Fibroblast of skin of right quadriceps (primary cell): ENCODE results near the gene SLC66A2.
A peak's percentile ranks its signal among the peaks of the same experiment; 100 is the strongest.

Source experiments
- DNase-seq: peaks from one replicate; pipeline ENCODE4 v3.0.0-alpha.2; 2013

The SLC66A2 gene

GRCh38 chr18:79970419-79971133 lies 19.1 kb upstream of the SLC66A2 start:
- DNase-seq: no peak

DNA sequence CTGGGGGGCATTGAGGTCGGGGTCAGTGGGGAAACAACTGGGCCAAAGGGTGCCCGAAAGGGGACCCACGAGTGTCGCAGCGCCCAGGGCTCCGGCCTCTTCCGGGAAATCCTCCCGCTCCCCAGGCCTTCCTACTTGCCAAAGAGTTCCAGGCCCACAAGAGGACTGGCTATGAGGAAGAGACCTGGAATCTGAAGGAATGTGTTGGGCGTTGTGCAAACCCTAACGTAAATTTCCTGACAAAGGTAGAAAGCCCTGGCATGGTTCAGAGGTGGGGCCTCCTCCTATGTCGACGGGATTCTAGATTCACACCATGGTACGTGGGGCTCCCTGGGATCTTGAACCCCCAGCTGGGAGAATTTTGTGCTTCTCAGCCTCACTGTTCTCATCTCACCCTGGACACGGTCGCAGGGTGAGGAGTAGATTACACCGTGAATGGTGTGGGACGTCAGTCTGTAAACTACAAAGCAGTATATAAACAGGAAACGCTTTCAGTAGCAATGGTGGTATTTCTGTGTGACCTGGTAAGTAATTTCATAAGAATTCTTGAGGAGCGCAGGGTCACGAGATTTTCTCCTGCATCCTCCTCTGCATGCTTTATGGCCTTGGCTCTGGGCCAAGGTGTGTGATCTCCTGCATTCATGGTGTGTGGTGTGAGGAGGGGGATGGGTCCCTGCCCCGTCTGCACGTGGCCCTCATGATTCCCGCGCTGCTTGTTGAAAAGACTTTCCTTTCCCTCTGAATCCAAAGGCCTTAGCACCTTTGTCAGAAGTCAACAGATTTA lies 13.9 kb upstream of the SLC66A2 start:
- DNase-seq: peak; percentile 80

DNA sequence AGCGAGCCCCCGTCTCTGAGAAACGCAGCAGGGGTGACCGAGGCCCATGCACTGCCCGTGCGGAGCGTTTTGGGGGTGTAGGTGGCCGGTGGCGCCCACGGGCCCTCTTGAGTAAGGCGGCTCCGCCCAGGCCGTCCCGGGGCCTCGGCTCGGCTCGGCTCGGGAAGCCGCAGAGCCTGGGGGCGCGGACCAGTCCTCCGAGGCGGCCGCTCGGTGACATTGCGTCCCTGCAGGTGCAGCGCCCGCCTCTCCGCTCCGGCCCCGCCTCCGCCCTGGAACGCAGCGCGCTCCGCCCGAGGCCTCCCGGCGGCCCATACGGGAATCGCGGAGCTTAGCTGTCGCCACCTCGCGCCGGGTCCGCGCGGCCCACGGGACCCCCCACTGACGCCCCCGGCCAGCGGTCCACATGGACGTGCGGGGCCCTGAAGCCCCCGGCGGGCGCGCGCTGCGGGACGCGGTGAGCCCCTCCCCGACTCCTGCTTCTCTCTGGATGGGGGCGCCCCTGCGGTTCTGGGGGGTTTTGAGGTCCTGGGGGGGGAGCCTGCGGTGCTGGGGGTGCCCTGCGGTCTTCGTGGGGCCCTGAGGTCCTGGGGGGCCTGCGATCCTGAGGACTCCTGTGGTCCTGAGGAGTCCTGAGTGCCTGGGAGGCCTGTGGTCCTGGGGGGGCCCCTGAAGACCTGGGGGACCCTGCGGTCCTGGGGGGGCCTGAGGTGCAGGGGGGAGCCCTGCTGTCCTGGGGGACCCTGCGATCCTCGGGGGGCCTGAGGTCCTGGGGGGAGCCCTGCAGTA lies 13.1 kb upstream of the SLC66A2 start, which contains the start of gene HSBP1L1:
Gene HSBP1L1, plus strand, starts transcription at position 314 of the 789 bp plus-strand sequence. Its CDS starts 93 bp downstream, at position 407.
- peak; percentile 26 for DNase-seq

- no peak for DNase-seq
Measured at GRCh38 chr18:79963658-79964329, 12.3 kb upstream of the SLC66A2 start.

GRCh38 chr18:79962835-79963657 lies 11.6 kb upstream of the SLC66A2 start:
- no peak for DNase-seq

- no peak for DNase-seq
Measured at GRCh38 chr18:79962311-79962710, 10.9 kb upstream of the SLC66A2 start.

DNA sequence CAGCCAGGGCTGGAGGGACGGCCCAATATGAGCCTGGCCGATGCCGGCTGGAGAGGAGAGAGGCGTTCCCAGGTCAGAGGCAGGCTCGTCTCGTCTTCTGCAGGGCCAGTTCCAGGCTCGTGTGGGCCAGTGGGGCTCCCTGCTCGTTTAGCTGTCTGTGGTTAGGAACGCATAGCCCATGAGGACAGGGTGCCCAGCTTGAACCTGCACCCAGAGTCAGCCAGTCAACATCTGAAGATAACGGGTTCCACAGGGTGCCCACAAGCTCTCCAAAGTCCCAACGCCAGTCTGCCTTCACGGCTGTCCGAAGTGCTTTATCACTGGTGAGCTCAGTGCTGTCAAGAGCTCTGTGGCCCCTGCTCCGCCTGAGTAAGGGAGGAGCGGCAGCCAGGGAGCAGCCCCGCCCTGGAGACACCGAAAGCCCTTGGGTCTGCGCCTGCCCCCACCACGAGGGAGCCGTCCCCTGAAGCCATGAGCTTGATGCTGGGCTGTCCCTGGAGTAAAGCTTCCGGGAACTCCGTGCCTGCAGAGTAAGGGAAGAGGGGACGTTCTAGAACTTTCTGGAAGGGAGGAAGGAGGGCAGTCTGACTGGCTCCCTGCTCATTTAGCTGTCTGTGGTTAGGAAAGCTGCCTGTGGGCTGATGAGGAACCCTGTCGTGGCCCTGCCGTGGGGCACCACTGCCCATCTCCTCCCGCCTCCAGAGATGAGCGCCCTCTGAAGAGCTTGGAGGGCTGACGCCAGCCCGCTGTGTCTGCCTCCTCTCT lies 10.3 kb upstream of the SLC66A2 start:
- DNase-seq: no peak

DNA sequence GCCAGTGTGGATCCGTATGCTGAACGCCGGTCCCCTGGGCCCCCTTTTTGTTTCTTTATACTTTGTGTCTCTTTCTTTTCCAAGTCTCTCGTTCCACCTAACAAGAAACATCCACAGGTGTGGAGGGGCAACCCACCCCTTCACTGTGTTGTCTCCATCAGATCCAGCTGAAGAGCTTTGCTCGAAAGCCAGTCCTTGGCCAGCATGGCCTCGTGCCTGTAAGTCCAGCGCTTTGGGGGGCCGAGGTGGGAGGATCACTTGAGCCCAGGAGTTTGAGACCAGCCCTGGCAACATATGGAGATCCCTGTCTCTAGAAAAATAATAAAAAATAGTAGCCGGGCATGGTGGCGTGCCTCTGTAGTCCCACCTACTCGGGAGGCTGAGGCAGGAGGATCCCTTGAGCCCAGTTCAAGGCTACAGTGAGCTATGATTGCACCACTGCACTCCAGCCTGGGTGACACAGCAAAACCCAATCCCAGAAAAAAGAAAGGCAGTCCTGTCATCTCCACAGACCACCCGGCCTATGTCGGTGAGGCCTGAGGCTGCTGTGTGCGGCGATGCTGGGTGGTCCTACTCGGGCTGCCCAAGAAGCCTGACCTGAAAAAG lies 9.6 kb upstream of the SLC66A2 start:
- no peak for DNase-seq

- DNase-seq: peak; percentile 44
Measured at GRCh38 chr18:79960161-79960801, 8.8 kb upstream of the SLC66A2 start.

DNA sequence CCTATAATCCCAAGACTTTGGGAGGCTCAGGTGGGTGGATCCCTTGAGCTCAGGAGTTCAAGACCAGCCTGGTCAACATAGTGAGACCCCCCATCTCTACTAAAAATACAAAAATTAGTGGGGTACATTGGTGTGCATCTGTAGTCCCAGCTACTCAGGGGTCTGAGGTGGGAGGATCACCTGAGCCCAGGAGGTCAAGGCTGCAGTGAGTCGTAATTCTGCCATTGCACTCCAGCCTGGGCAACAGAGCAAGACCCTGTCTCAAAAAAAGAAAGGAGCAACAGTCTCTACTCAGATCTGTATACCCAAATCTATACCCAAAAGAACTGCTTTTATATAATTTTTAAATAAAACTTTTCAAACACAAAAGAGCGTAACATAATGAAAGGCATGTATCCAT lies 7.5 kb upstream of the SLC66A2 start:
- no peak for DNase-seq

DNA sequence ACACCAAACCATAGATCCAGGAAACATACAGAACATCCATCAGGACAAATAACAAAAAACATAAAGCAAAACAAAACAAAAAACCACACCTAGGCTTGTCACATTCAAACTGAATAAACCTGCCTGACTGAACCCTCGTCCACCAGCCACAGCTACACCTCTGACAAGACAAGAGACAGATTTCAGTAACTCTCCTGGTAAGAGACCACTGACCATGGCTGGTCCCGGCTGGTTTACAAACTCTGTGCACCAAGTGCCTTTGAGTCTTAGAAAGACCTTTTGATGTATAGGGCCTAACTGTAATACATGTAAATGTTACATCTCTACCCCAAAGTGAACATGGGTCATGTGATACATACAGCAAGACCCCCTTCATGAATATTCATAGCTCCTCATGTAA lies 4.8 kb upstream of the SLC66A2 start:
- DNase-seq: no peak

- no peak for DNase-seq
Measured at GRCh38 chr18:79955302-79956075, 4.0 kb upstream of the SLC66A2 start.

- DNase-seq: no peak
Measured at GRCh38 chr18:79954791-79955190, 3.3 kb upstream of the SLC66A2 start.

GRCh38 chr18:79953971-79954651 lies 2.7 kb upstream of the SLC66A2 start:
- DNase-seq: no peak

DNA sequence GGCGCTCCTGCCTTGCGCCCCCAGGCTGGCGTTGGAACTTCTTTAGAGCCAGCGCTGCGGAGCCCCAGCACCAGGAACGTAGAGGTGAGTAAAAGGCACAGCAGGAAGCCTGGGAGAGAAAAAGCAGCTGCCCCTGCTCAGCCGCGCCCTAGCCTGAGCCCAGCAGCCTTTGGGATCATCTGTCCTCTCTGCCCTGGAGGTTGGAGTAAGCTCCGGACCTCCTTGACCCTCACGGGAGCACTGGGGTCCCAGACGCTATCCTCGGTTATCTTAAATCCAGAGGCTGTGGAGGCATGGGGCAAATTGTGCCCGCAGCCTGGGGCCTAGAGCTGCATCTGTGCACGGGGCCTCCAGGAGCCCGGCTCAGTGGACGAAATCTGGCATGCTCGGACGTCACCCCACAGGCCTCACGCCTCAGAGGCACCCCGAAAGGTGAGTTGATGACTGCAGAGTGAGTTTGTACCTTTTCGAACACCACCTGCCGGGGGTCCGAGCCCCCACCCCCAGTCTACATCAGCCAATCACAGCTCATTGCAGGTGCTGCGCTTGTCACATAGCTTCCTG lies 1.6 kb upstream of the SLC66A2 start:
- no peak for DNase-seq

DNA sequence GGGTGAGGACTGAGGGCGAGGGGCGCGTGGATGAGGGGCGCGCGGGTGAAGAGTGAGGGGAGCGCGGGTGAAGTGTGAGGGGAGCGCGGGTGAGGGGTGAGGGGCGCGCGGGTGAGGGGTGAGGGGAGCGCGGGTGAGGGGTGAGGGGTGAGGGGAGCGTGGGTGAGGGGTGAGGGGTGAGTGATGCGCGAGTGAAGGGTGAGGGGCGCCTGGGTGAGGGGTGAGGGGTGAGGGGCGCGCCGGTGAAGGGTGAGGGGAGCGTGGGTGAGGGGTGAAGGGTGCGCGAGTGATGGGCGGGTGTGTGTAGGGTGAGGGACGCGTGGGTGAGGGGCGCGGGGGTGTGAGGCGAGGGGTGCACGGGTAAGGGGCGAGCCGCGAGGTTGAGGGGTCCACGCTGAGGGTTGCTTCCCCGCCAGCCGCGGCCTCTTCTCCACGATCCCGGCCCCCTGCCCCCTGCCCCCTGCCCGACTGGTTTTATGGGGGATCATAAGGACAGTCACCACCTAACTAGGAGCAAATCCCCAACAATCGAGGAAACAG lies 1.1 kb upstream of the SLC66A2 start:
- DNase-seq: no peak

DNA sequence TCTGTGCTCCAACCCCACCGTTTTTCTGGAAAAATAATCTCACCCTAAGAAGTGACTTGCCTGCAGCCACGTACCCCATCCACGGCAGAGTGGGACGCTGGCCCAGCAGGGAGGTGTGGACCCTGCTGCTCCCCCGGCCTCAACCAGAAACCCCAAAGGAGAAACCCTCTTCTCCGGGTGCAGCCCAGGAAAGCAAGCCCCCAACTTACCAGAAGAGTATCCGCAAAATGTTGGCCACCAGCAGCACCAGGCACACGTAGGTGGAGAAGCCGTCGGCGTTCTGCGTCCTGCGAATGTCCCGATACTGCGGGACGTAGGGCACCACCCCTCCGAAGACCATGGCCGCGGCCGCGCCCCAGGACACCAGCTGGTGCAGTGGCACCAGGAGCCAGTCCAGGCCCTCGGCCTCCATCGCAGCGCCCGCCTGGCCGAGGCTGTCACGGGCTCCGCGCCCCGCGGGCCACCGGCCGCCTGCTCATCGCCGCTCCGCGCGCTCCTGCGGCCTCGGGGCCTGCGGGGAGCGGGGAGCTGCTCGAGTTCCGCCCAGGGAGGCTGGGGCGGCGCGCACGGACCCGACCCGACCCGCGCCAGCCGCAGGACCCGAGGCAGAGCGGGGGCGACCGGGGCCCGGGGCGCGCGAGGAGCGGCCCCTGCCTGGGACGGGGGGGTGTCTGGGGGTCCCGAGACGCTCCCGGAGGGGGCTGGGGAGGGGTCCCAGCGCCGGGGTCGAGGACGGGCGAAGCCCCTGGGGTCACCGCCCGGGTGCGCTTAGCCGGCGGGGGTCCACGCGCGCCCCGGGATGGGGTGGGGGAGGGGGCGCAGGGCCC lies 725 bp downstream of the SLC66A2 start:
- DNase-seq: no peak
